Muscle layer of duodenum (tissue), 2 donors: ENCODE results near the gene MEPCE.
"Not testable (repeated sequence)": the region's sequence is repeated elsewhere in the genome, so short reads cannot be mapped to it uniquely, and the experiment has no call there.

Source experiments
- H3K27ac ChIP-seq: one replicate; pipeline ENCODE4 v1.7.0; 2013; ENCODE audit warnings: mild to moderate bottlenecking, low read length
- H3K27me3 ChIP-seq: one replicate; pipeline ENCODE4 v1.7.0; 2013; ENCODE audit warnings: low read depth, mild to moderate bottlenecking, control low read depth, low read length
- H3K36me3 ChIP-seq, 2 donors: one replicate each; pipeline ENCODE4 v1.7.0; 2013; ENCODE audit warnings: low read length in 2 of 2, control low read depth in 1 of 2, mild to moderate bottlenecking in 1 of 2; ENCODE audit not compliant: insufficient read depth in 2 of 2, control insufficient read depth in 1 of 2
- H3K4me1 ChIP-seq, 2 donors: one replicate each; pipeline ENCODE4 v1.7.0; 2013; ENCODE audit warnings: low read length in 2 of 2, mild to moderate bottlenecking in 2 of 2, control low read depth in 1 of 2, moderate library complexity in 1 of 2; ENCODE audit not compliant: insufficient read depth in 2 of 2, control insufficient read depth in 1 of 2
- H3K4me3 ChIP-seq, 2 donors: one replicate each; pipeline ENCODE4 v1.7.0; 2013; ENCODE audit warnings: low read length in 2 of 2, low read depth in 1 of 2, mild to moderate bottlenecking in 1 of 2
- H3K9me3 ChIP-seq, 2 donors: one replicate each; pipeline ENCODE4 v1.7.0; 2013; ENCODE audit warnings: low read length in 2 of 2, control low read depth in 1 of 2, mild to moderate bottlenecking in 1 of 2; ENCODE audit not compliant: control insufficient read depth in 1 of 2
- donor health status: healthy.

The MEPCE gene

DNA sequence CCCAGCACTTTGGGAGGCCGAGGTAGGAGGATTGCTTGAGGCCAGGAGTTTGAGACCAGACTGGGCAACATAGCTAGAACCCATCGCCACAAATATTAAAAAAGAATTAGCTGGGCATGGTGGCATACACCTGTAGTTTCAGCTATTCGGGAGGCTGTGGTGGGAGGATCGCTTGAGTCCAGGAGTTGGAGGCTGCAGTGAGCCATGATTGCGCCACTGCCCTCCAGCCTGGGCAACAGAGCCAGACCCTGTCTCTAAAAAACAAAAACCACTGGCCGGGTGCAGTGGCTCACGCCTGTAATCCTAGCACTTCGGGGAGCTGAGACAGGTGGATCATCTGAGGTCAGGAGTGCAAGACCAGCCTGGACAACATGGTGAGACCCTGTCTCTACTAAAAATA is 24.2 kb downstream of the MEPCE start:
- not testable (repeated sequence) for H3K4me1 ChIP-seq, H3K4me3 ChIP-seq

DNA sequence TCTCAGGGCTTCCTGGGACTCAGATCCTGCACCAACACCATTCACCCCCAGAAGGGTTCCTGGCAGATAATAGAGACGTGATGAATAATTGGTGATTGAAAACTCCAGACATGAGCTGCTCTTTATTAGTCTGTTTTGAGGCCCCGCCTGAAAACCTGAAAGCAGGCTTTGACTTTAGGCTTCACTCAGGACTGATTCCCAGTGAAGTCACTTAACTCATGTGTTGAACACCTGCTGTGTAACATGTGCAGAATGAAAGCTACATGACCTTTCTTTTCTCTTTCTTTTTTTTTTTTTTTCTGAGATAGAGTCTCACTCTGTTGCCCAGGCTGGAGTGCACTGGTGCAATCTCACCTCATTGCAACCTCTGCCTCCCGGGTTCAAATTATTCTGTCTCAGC is 25.6 kb downstream of the MEPCE start:
- H3K27ac ChIP-seq: no peak overlapping the region
- H3K9me3 ChIP-seq: no peaks in the 10 kb centered on the region
- no peaks in the 10 kb centered on the region for H3K27me3 ChIP-seq
- no peak overlapping the region for H3K4me3 ChIP-seq
- H3K4me1 ChIP-seq: no peaks in the 10 kb centered on the region
- H3K36me3 ChIP-seq: peaks cover 0 to 11% of the 10 kb centered on the region in 2 donors

More for the DNA sequence above, 24.2 kb downstream of the MEPCE start:
- H3K27me3 ChIP-seq, H3K9me3 ChIP-seq, H3K36me3 ChIP-seq, H3K27ac ChIP-seq: not testable (repeated sequence)

DNA sequence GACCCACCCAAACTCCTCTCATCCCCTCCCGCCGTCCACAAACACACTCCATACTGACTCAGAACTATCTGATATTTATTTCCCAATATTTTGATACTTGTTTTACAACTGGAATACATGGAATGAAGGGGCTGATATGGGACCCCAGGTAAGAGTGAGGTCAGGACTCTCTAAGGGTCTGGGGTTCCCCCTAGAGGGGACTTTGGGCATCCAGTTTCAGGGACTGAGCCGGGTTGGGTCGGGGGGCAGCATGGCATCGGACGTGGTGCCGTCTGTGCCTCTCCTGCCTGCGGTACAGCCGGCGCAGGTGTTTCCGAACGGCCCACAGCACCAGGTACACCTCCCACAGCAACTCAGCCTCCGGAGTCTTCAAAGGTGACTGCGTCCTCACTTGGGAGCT is 26.9 kb downstream of the MEPCE start:
- no peak overlapping the region for H3K27ac ChIP-seq
- H3K9me3 ChIP-seq: no peaks in the 10 kb centered on the region
- H3K4me1 ChIP-seq: no peaks in the 10 kb centered on the region
- peaks cover 0 to 15% of the 10 kb centered on the region in 2 donors for H3K36me3 ChIP-seq
- no peaks in the 10 kb centered on the region for H3K27me3 ChIP-seq
- H3K4me3 ChIP-seq: no peak overlapping the region

DNA sequence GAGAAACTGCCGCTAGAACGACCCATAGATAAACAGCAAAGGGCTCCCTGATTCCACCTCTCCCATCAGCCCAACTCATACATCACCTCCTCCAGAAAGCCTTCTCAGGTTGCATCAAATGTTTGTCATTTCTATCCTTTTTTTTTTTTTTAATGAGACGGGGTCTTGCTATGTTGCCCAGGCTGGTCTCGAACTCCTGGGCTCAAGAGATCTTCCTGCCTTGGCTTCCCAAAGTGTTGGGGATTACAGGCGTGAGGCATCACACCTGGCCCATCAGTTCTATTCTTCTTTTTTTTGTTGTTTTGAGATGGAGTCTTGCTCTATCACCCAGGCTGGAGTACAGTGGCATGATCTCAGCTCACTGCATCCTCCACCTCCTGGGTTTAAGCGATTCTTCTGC is 27.4 kb downstream of the MEPCE start:
- H3K4me3 ChIP-seq: no peak overlapping the region
- no peaks in the 10 kb centered on the region for H3K4me1 ChIP-seq
- peaks cover 0 to 15% of the 10 kb centered on the region in 2 donors for H3K36me3 ChIP-seq
- H3K27me3 ChIP-seq: no peaks in the 10 kb centered on the region
- no peak overlapping the region for H3K27ac ChIP-seq
- H3K9me3 ChIP-seq: no peaks in the 10 kb centered on the region

DNA sequence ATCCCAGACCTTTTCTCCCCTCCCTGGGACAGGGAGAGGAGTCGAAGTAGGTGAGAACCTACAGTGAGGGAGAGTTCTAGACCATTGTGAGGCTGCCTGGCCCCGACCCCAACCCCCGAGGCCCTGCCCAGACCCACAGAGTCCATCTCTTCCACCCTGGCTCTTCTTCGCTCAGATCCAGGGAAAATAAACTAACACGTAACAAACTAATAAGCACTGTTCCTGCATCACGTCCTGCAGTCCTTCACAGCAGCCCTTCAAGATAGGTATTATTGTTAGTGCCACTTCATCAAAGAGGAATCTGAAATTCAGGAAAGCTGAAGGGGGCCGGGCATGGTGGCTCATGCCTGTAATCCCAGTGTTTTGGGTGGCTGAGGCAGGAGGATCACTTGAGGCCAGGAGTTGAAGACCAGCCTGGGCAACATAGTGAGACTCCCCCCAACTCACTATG is 34.6 kb downstream of the MEPCE start, which contains the start of gene SPACDR:
TSS of gene SPACDR (minus strand) at position 51 of the 451 bp plus-strand sequence. CDS start 235 bp downstream, outside the sequence.
- Histone ChIP-seq H3K27me3 (no peaks in the 10 kb centered on the region), H3K9me3 (no peaks in the 10 kb centered on the region), H3K27ac (no peak within 1 kb of the TSS), H3K4me3 (no peak within 1 kb of the TSS), H3K36me3 (peaks cover 0 to 18% of the 10 kb centered on the region in 2 donors), H3K4me1 (peaks cover 0 to 28% of the 10 kb centered on the region in 2 donors)

DNA sequence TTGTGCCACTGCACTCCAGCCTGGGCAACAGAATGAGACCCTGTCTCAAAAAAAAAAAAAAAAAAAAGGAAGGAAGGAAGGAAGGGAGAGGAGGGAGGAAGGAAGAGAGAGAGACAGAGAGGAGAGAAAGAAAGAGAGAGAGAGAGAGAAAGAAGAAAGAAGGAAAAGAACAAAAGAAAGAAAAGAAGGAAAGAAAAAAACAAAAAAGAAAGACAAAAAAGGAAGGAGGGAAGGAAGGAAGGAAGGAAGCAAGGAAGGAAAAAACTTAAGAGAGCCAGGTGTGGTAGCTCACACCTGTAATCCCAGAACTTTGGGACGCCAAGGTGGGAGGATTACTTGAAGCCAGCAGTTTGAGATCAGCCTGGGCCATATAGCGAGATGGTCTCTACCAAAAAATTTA is 35.2 kb downstream of the MEPCE start:
- Histone ChIP-seq H3K27me3 (no peaks in the 10 kb centered on the region), H3K36me3 (peaks cover 0 to 15% of the 10 kb centered on the region in 2 donors), H3K9me3 (no peaks in the 10 kb centered on the region), H3K4me1 (peaks cover 0 to 34% of the 10 kb centered on the region in 2 donors), H3K27ac (no peak overlapping the region), H3K4me3 (no peak overlapping the region)

- peaks cover 0 to 15% of the 10 kb centered on the region in 2 donors for H3K36me3 ChIP-seq
- H3K4me3 ChIP-seq: no peak overlapping the region
- no peak overlapping the region for H3K27ac ChIP-seq
- H3K27me3 ChIP-seq: no peaks in the 10 kb centered on the region
- H3K4me1 ChIP-seq: peaks cover 0 to 34% of the 10 kb centered on the region in 2 donors
- H3K9me3 ChIP-seq: no peaks in the 10 kb centered on the region
Measured at GRCh38 chr7:100465299-100465698, 35.7 kb downstream of the MEPCE start.

GRCh38 chr7:100465702-100466311 is 36.2 kb downstream of the MEPCE start:
- no peaks in the 10 kb centered on the region for H3K9me3 ChIP-seq
- H3K27ac ChIP-seq: no peak overlapping the region
- H3K27me3 ChIP-seq: no peaks in the 10 kb centered on the region
- H3K4me1 ChIP-seq: peaks cover 0 to 34% of the 10 kb centered on the region in 2 donors
- H3K4me3 ChIP-seq: no peak overlapping the region
- H3K36me3 ChIP-seq: peaks cover 0 to 15% of the 10 kb centered on the region in 2 donors

- H3K4me3 ChIP-seq: peak overlapping the region in 1 of 2 donors; percentile 14
- H3K9me3 ChIP-seq: no peaks in the 10 kb centered on the region
- H3K36me3 ChIP-seq: peaks cover 0 to 13% of the 10 kb centered on the region in 2 donors
- H3K27me3 ChIP-seq: no peaks in the 10 kb centered on the region
- peaks cover 0 to 37% of the 10 kb centered on the region in 2 donors for H3K4me1 ChIP-seq
- H3K27ac ChIP-seq: no peak overlapping the region
Measured at GRCh38 chr7:100466653-100467605, 37.3 kb downstream of the MEPCE start.

DNA sequence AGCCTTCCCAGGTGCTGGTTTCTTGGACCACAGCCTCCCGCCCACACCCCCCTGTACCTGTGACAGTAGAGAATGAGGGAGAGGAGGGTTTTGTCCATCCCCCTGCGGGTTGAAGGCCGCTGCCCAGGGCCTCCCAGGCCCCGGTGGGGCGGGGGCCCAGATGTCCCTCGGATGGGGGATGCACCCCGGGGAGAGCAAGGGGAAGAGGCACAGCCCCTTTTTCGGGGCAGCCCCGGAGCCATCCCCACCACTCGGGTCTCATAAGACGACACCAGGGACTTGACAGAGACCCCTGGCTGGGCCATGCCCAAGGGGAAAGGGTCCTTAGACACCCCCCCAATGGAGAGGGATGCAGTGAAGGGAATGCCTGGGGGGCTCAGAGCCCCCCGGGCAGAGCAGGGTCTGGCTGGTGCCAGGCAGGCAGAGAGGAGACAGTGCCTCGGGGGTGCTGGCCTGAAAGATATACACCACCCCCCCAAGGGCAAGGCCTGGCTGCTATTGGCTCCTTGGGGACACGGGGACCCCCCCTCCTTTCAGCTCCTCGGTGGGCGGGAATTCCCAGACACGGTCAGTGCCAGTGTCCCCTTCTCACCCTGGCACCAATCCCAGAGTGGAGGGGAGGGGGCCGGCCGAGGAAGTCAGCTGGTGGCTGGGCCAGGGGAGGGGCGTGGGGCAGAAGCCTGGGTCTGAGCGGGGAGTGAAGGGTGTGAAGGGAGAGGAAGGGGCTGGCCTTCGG is 38.2 kb downstream of the MEPCE start:
- Histone ChIP-seq H3K4me3 (no peak overlapping the region), H3K27me3 (no peaks in the 10 kb centered on the region), H3K9me3 (no peaks in the 10 kb centered on the region), H3K4me1 (peaks cover 0 to 43% of the 10 kb centered on the region in 2 donors), H3K36me3 (peaks cover under 1 to 15% of the 10 kb centered on the region in 2 donors), H3K27ac (no peak overlapping the region)
